Head of caudate nucleus (tissue), 42 donors: ENCODE data around the gene GABBR1.

Experiments
- DNase-seq, 42 donors: peaks; one replicate each; pipeline versions ENCODE4 v3.0.0 to v3.0.0-alpha.2; 2020 to 2021; ENCODE audit warnings: mixed read lengths in 7 of 42
- intact Hi-C: fragments of 100-400 bp; cut with DNase I; formaldehyde crosslinking; loops from one replicate; pipeline ENCODE4 v1.15.0; 2022

GABBR1 gene

GRCh38 chr6:29656157-29656556 is 23.2 kb upstream of the GABBR1 start:
- DNase-seq, result peak in 7 of 42 donors; percentile 26 to 62 (median 40)
- intact Hi-C loops, result no loop called here

- intact Hi-C loops, result no loop called here
- DNase-seq, result no peak
Observed at GRCh38 chr6:29655658-29656057, 22.7 kb upstream of the GABBR1 start.

- peak in 32 of 42 donors; percentile 43 to 91 (median 67) for DNase-seq
- intact Hi-C loops, result no loop called here
Observed at GRCh38 chr6:29653452-29654038, 20.6 kb upstream of the GABBR1 start.

GRCh38 chr6:29652198-29652584 is 19.2 kb upstream of the GABBR1 start:
- intact Hi-C loops, result no loop called here

GRCh38 chr6:29651413-29652197 is 18.6 kb upstream of the GABBR1 start:
- no peak for DNase-seq
- intact Hi-C loops, result no loop called here

More at GRCh38 chr6:29652198-29652584, 19.2 kb upstream of the GABBR1 start:
- DNase-seq, result no peak

GRCh38 chr6:29649701-29650673 is 17.0 kb upstream of the GABBR1 start:
- intact Hi-C loops, result loop anchor here (10.0 kb wide), 1 partner anchor 45 kb away; no protein-coding TSS in a partner anchor

GRCh38 chr6:29647927-29648642 is 15.1 kb upstream of the GABBR1 start:
- DNase-seq, result peak in 1 of 42 donors; percentile 42
- intact Hi-C loops, result loop anchor here (10.0 kb wide), 1 partner anchor 47 kb away; no protein-coding TSS in a partner anchor

More at GRCh38 chr6:29649701-29650673, 17.0 kb upstream of the GABBR1 start:
- peak; percentile 97 to 100 (median 99) for DNase-seq

- intact Hi-C loops, result loop anchor here (10.0 kb wide), 1 partner anchor 53 kb away; no protein-coding TSS in a partner anchor
- no peak for DNase-seq
Observed at GRCh38 chr6:29641430-29642148, 8.6 kb upstream of the GABBR1 start.

GRCh38 chr6:29637247-29637646 is 4.3 kb upstream of the GABBR1 start:
- DNase-seq, result no peak
- intact Hi-C loops, result no loop called here

- intact Hi-C loops, result no loop called here
- DNase-seq, result peak in 9 of 42 donors; percentile 35 to 56 (median 42)
Observed at GRCh38 chr6:29633534-29633905, 537 bp upstream of the GABBR1 start.

- intact Hi-C loops, result no loop called here
- DNase-seq, result peak in 40 of 42 donors; percentile 38 to 85 (median 67)
Observed at GRCh38 chr6:29631860-29632731, 887 bp downstream of the GABBR1 start.

GRCh38 chr6:29631209-29631810 is 1.7 kb downstream of the GABBR1 start:
- no peak for DNase-seq
- intact Hi-C loops, result no loop called here

GRCh38 chr6:29630315-29630714 is 2.7 kb downstream of the GABBR1 start:
- intact Hi-C loops, result no loop called here
- no peak for DNase-seq

- intact Hi-C loops, result no loop called here
- no peak for DNase-seq
Observed at GRCh38 chr6:29629571-29629970, 3.4 kb downstream of the GABBR1 start.

GRCh38 chr6:29628419-29629281 is 4.3 kb downstream of the GABBR1 start:
- peak; percentile 56 to 92 (median 82) for DNase-seq
- intact Hi-C loops, result no loop called here
